GM12878 (cell line): ENCODE results near the gene STYXL1. TPM values are rescaled to one million over a fixed set of nuclear protein-coding genes. Genes with fewer than 3 reads are reported as not detected.

Experiments
- ATAC-seq: fragments of 200-7000 bp; cut with Tn5 transposase; 3 replicates; pipeline ENCODE4 v1.9.1; 2020; ENCODE audit warnings: mild to moderate bottlenecking, moderate library complexity
- BruUV-seq: library from RNA; stranded (reverse); fragments of 400-500 nt; replicated peaks from 2 replicates; lab custom pipeline; 2021; lab: Mats Ljungman, UMichigan
- CTCF ChIA-PET: fragments of 300-600 bp; sonication (Branson Sonifier 250); formaldehyde crosslinking; extraction: SDS; loops from one replicate; lab custom pipeline; 2021; ENCODE audit warnings: inconsistent platforms; lab: Yijun Ruan, JAX
- POLR2A ChIA-PET: fragments of 350-600 bp; formaldehyde crosslinking; extraction: SDS; loops from one replicate; lab custom pipeline; 2021; ENCODE audit warnings: inconsistent platforms; lab: Charles Lee
- RAD21 ChIA-PET: fragments of 300-600 bp; sonication (Branson Sonifier 250); formaldehyde crosslinking; loops from one replicate; lab custom pipeline; 2023; ENCODE audit warnings: antibody characterized with exemption; ENCODE audit not compliant: unreplicated experiment; lab: Charles Lee
- SMC1A ChIA-PET: fragments of 300-600 bp; sonication (Branson Sonifier 250); formaldehyde crosslinking; loops from one replicate; lab custom pipeline; 2023; ENCODE audit not compliant: unreplicated experiment, uncharacterized antibody; lab: Charles Lee
- DNase-seq: peaks from one replicate; pipeline ENCODE4 v3.0.0-alpha.2; 2011; ENCODE audit warnings: low read depth, low spot score
- FAIRE-seq: peaks from 3 replicates; lab custom pipeline; 2011; peaks lifted over from hg19 to GRCh38; lab: Jason Lieb, UNC
- H2AFZ ChIP-seq: 2 replicates; pipeline ENCODE4 v1.6.0; 2011; ENCODE audit warnings: low read depth, low read length, control low read depth; ENCODE audit not compliant: control insufficient read depth
- H3K27ac ChIP-seq: 2 replicates; pipeline ENCODE4 v1.5.1; 2011; ENCODE audit warnings: control low read depth; ENCODE audit not compliant: control insufficient read depth, insufficient read depth
- H3K27me3 ChIP-seq, 2 experiments: replicated peaks in 1 of 2; 2 replicates each; pipeline versions ENCODE4 v1.6.0 to v1.6.1; 2011; ENCODE audit warnings: low read length in 1 of 2; ENCODE audit not compliant: control insufficient read depth in 2 of 2, insufficient read depth in 2 of 2
- H3K36me3 ChIP-seq, 2 experiments: 2 replicates each; pipeline ENCODE4 v1.5.1; 2011; ENCODE audit warnings: low read length in 1 of 2; ENCODE audit not compliant: control insufficient read depth in 2 of 2, insufficient read depth in 2 of 2
- H3K4me1 ChIP-seq: 2 replicates; pipeline ENCODE4 v1.6.1; 2011; ENCODE audit warnings: mild to moderate bottlenecking, low read length, moderate library complexity, mixed read lengths; ENCODE audit not compliant: control insufficient read depth, insufficient read depth
- H3K4me2 ChIP-seq: 2 replicates; pipeline ENCODE4 v1.6.0; 2011; ENCODE audit warnings: control low read depth; ENCODE audit not compliant: control insufficient read depth, insufficient read depth
- H3K4me3 ChIP-seq: fragments of 200-600 bp; sonication (generic); 2 replicates; pipeline ENCODE4 v1.5.1; 2016
- H3K79me2 ChIP-seq: 2 replicates; pipeline ENCODE4 v1.6.0; 2011; ENCODE audit warnings: low read length; ENCODE audit not compliant: control insufficient read depth, insufficient read depth
- H3K9ac ChIP-seq: 2 replicates; pipeline ENCODE4 v1.8.0; 2011; ENCODE audit warnings: low read length, control low read depth, mixed read lengths; ENCODE audit not compliant: control insufficient read depth, insufficient read depth
- H3K9me3 ChIP-seq: replicated peaks from 3 replicates; pipeline ENCODE4 v1.5.1; 2011; ENCODE audit warnings: mild to moderate bottlenecking, low read length; ENCODE audit not compliant: control insufficient read depth, insufficient read depth
- H4K20me1 ChIP-seq: 2 replicates; pipeline ENCODE4 v1.6.0; 2011; ENCODE audit not compliant: control insufficient read depth, insufficient read depth
- IKZF1 ChIP-seq: fragments of 450-650 bp; conservative IDR thresholded peaks from 2 replicates; pipeline ENCODE4 v1.6.1; 2017; ENCODE audit warnings: antibody characterized with exemption, mild to moderate bottlenecking
- NKRF ChIP-seq: fragments of 450-650 bp; conservative IDR thresholded peaks from 2 replicates; pipeline ENCODE4 v1.6.1; 2017; ENCODE audit warnings: mild to moderate bottlenecking, moderate library complexity
- PBX3 ChIP-seq: IDR thresholded peaks from 2 replicates; pipeline ENCODE4 v1.6.1; 2011; ENCODE audit warnings: mild to moderate bottlenecking, low read depth, low read length, moderate library complexity; ENCODE audit not compliant: insufficient replicate concordance
- POLR2A ChIP-seq: IDR thresholded peaks from 2 replicates; pipeline ENCODE4 v1.6.1; 2011; ENCODE audit warnings: low read depth, mild to moderate bottlenecking, low read length
- POLR2AphosphoS5 ChIP-seq: IDR thresholded peaks from 2 replicates; pipeline ENCODE4 v1.6.1; 2011; ENCODE audit warnings: mild to moderate bottlenecking, low read length, inconsistent platforms
- SIN3A ChIP-seq: IDR thresholded peaks from 2 replicates; pipeline ENCODE4 v1.6.1; 2012; ENCODE audit warnings: low read depth, low read length, improper control_type of control experiment
- SRF ChIP-seq, 2 experiments: IDR thresholded peaks; 2 replicates each; pipeline ENCODE4 v1.6.1; 2011; ENCODE audit warnings: low read depth in 2 of 2, low read length in 2 of 2, mild to moderate bottlenecking in 1 of 2, moderate library complexity in 1 of 2
- YY1 ChIP-seq: IDR thresholded peaks from 2 replicates; pipeline ENCODE4 v1.6.1; 2011; ENCODE audit warnings: low read depth, mild to moderate bottlenecking, low read length
- ZNF592 ChIP-seq: fragments of 450-650 bp; IDR thresholded peaks from 2 replicates; pipeline ENCODE4 v1.6.1; 2017; ENCODE audit warnings: mild to moderate bottlenecking, moderate library complexity
- WGBS: methylation state at CpG from one replicate; pipeline ENCODE4 v1.1.6; 2016; ENCODE audit warnings: low lambda C conversion rate; ENCODE audit not compliant: insufficient replicate concordance, insufficient coverage; ENCODE audit errors: missing lambda C conversion rate; 5-methylcytosine and 5-hydroxymethylcytosine counted together
- in situ Hi-C: fragments of 300-500 bp; cut with MboI; formaldehyde crosslinking; loops from 9 replicates; pipeline ENCODE4 v1.14.3; 2018; ENCODE audit warnings: mixed read lengths
- intact Hi-C: fragments of 100-400 bp; cut with micrococcal nuclease; formaldehyde crosslinking; loops from one replicate; pipeline ENCODE4 v1.14.2; 2022; ENCODE audit not compliant: unreplicated experiment
- polyA plus RNA-seq, 11 experiments: library from polyadenylated mRNA; depleted of rRNA in 4 of 11; unstranded in 6 of 11; stranded (reverse) in 5 of 11; fragments of >200 nt; fragmentation: Nextera tagmentation in 4 of 11; fragmentation: Illumina TruSeq in 1 of 11; extraction: Ambion mirVana in 4 of 11; extraction: Trizol in 1 of 11; gene quantifications; 1 replicate in 1 of 11; 2 replicates in 10 of 11; pipeline versions ENCODE4 v1.2.1 to v1.2.3, GENCODE V29; 2011 to 2016; ENCODE audit warnings: inconsistent platforms in 2 of 11, missing spikeins in 2 of 11, low read depth in 1 of 11
- total RNA-seq, 4 experiments: library from RNA; depleted of rRNA in 3 of 4; stranded (reverse); fragments of >200 nt in 3 of 4; fragmentation: Illumina TruSeq in 1 of 4; extraction: Trizol in 1 of 4; gene quantifications; 2 replicates each; pipeline versions ENCODE4 v1.2.1 to v1.2.3, GENCODE V29; 2013 to 2021
- TF ChIP-seq, protein P1 (sequence below): IDR thresholded peaks from 2 replicates; pipeline ENCODE4 v1.6.1; 2012; ENCODE audit warnings: improper control_type of control experiment, low read depth, low read length; ENCODE audit not compliant: insufficient replicate concordance

The STYXL1 gene
- total and polyA plus RNA-seq, 10 of the 15 experiments (the other 5 are each of a cell fraction or from before 2014, with no cell fraction given) = 18.4 to 65.9 (median 40.7) TPM

- no peaks in the 10 kb centered on the region for H4K20me1 ChIP-seq
- no peak overlapping the region for H3K27ac ChIP-seq
- DNase-seq (no peak), ATAC-seq (no peak), FAIRE-seq (no peak)
- H3K4me2 ChIP-seq = no peak overlapping the region
- CTCF ChIA-PET = no interaction called here
- no peak overlapping the region for H3K9ac ChIP-seq
- no TSS peak for BruUV-seq
- POLR2A ChIA-PET = no interaction called here
- intact Hi-C loops = no loop called here
- TF ChIP-seq POLR2AphosphoS5 (0 out of 2 replicates have a peak, but pooled peaks have one; percentile 1), ZNF592 (no peak), YY1 (no peak), PBX3 (no peak), SIN3A (no peak), IKZF1 (no peak), POLR2A (peak; percentile 53; the same call in 1 of the 2 replicates), SRF (IDR thresholded peaks at IDR 0.05; ENCODE audit: low read depth in 2 of 2, low read length in 2 of 2) (no peak), NKRF (no peak)
- TF ChIP-seq, protein P1, sequence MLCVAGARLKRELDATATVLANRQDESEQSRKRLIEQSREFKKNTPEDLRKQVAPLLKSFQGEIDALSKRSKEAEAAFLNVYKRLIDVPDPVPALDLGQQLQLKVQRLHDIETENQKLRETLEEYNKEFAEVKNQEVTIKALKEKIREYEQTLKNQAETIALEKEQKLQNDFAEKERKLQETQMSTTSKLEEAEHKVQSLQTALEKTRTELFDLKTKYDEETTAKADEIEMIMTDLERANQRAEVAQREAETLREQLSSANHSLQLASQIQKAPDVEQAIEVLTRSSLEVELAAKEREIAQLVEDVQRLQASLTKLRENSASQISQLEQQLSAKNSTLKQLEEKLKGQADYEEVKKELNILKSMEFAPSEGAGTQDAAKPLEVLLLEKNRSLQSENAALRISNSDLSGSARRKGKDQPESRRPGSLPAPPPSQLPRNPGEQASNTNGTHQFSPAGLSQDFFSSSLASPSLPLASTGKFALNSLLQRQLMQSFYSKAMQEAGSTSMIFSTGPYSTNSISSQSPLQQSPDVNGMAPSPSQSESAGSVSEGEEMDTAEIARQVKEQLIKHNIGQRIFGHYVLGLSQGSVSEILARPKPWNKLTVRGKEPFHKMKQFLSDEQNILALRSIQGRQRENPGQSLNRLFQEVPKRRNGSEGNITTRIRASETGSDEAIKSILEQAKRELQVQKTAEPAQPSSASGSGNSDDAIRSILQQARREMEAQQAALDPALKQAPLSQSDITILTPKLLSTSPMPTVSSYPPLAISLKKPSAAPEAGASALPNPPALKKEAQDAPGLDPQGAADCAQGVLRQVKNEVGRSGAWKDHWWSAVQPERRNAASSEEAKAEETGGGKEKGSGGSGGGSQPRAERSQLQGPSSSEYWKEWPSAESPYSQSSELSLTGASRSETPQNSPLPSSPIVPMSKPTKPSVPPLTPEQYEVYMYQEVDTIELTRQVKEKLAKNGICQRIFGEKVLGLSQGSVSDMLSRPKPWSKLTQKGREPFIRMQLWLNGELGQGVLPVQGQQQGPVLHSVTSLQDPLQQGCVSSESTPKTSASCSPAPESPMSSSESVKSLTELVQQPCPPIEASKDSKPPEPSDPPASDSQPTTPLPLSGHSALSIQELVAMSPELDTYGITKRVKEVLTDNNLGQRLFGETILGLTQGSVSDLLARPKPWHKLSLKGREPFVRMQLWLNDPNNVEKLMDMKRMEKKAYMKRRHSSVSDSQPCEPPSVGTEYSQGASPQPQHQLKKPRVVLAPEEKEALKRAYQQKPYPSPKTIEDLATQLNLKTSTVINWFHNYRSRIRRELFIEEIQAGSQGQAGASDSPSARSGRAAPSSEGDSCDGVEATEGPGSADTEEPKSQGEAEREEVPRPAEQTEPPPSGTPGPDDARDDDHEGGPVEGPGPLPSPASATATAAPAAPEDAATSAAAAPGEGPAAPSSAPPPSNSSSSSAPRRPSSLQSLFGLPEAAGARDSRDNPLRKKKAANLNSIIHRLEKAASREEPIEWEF = no peak
- peaks cover 34 to 67% of the 10 kb centered on the region in 2 experiments for H3K36me3 ChIP-seq
- H3K27me3 ChIP-seq = no peaks in the 10 kb centered on the region
- no peak overlapping the region for H2AFZ ChIP-seq
- 98% methylated on average over 15 of the region's 15 CpGs for WGBS
- H3K4me1 ChIP-seq = no peaks in the 10 kb centered on the region; the same call in 1 of the 2 replicates
- RAD21 ChIA-PET = no interaction called here
- no peaks in the 10 kb centered on the region for H3K9me3 ChIP-seq
- no peaks in the 10 kb centered on the region for H3K79me2 ChIP-seq
- in situ Hi-C loops = no loop called here
- SMC1A ChIA-PET = no interaction called here
- no peak overlapping the region for H3K4me3 ChIP-seq
Observed at GRCh38 chr7:76062254-76062653, 14.5 kb upstream of the STYXL1 start.
